ENCODE results near the gene MESP1.

MESP1 gene

GRCh38 chr15:89725064-89725463 is 26.0 kb downstream of the MESP1 start:
- DNase-seq (ENCODE audit: low read depth in 4 of 4, low spot score in 1 of 4) = no peak

- no peak for DNase-seq (ENCODE audit: low read depth in 4 of 4, low spot score in 1 of 4)
Measured at GRCh38 chr15:89724621-89725020, 26.4 kb downstream of the MESP1 start.

- no peak for DNase-seq (ENCODE audit: low read depth in 4 of 4, low spot score in 1 of 4)
Measured at GRCh38 chr15:89723031-89723430, 28.0 kb downstream of the MESP1 start.

- no peak for DNase-seq (ENCODE audit: low read depth in 4 of 4, low spot score in 1 of 4)
Measured at GRCh38 chr15:89714775-89715174, 36.3 kb downstream of the MESP1 start.

- DNase-seq (ENCODE audit: low read depth in 4 of 4, low spot score in 1 of 4) = no peak
Measured at GRCh38 chr15:89707577-89707976, 43.5 kb downstream of the MESP1 start.

GRCh38 chr15:89704411-89704810 is 46.6 kb downstream of the MESP1 start:
- DNase-seq (ENCODE audit: low read depth in 4 of 4, low spot score in 1 of 4) = no peak
